OCI-LY3 (cell line): ENCODE results near the gene SLC22A3.

Source experiments
- H2AFZ ChIP-seq: fragments of 200-600, 300-600 bp; shearing (Covaris generic); 2 replicates; pipeline ENCODE4 v1.6.0; 2014; ENCODE audit warnings: antibody characterized with exemption, low read depth, low read length
- H3K27ac ChIP-seq: fragments of 200-600, 300-600 bp; sonication (generic); 2 replicates; pipeline ENCODE4 v1.5.1; 2014; ENCODE audit warnings: mild to moderate bottlenecking, low read length, moderate library complexity, mixed read lengths
- H3K27me3 ChIP-seq: fragments of 200-600, 300-600 bp; sonication (generic); 2 replicates; pipeline ENCODE4 v1.6.1; 2014; ENCODE audit warnings: low read depth, low read length, mixed read lengths
- H3K36me3 ChIP-seq: fragments of 200-600, 300-600 bp; sonication (generic); replicated peaks from 2 replicates; pipeline ENCODE3; 2014; ENCODE audit warnings: low read depth, low read length, mixed read lengths
- H3K4me1 ChIP-seq: fragments of 300-600, 200-600 bp; sonication (generic); 2 replicates; pipeline ENCODE4 v1.6.1; 2014; ENCODE audit warnings: low read length, mixed read lengths
- H3K4me2 ChIP-seq: fragments of 200-600, 300-600 bp; sonication (generic); 2 replicates; pipeline ENCODE4 v1.6.1; 2014; ENCODE audit warnings: low read length, mixed read lengths
- H3K4me3 ChIP-seq: fragments of 300-600, 200-600 bp; sonication (generic); 2 replicates; pipeline ENCODE4 v1.5.1; 2014; ENCODE audit warnings: antibody characterized with exemption, mild to moderate bottlenecking, low read length, moderate library complexity
- H3K79me2 ChIP-seq: fragments of 300-600, 200-600 bp; shearing (Covaris generic); 2 replicates; pipeline ENCODE4 v1.6.1; 2014; ENCODE audit warnings: mild to moderate bottlenecking, low read length, mixed read lengths
- H3K9ac ChIP-seq: fragments of 300-600, 200-600 bp; shearing (Covaris generic); 2 replicates; pipeline ENCODE4 v1.6.0; 2014; ENCODE audit warnings: mild to moderate bottlenecking, low read length, moderate library complexity
- H3K9me3 ChIP-seq: fragments of 200-600, 300-600 bp; shearing (Covaris generic); 2 replicates; pipeline ENCODE4 v1.6.1; 2014; ENCODE audit warnings: low read length, mixed read lengths; ENCODE audit not compliant: insufficient read depth
- H4K20me1 ChIP-seq: fragments of 200-600, 300-600 bp; sonication (generic); 2 replicates; pipeline ENCODE4 v1.6.1; 2016; ENCODE audit warnings: low read length, mixed read lengths; ENCODE audit not compliant: insufficient read depth
- EZH2phosphoT487 ChIP-seq: fragments of 200-600 bp; shearing (Covaris generic); IDR thresholded peaks from 2 replicates; pipeline ENCODE4 v1.6.1; 2018; ENCODE audit warnings: antibody characterized with exemption, mixed run types, low read depth
- TF ChIP-seq, protein P1 (sequence below): fragments of 200-600, 300-600 bp; sonication (generic); IDR thresholded peaks from 2 replicates; pipeline ENCODE4 v1.5.1; 2014; ENCODE audit warnings: antibody characterized with exemption, low read length, low read depth

Gene SLC22A3

DNA sequence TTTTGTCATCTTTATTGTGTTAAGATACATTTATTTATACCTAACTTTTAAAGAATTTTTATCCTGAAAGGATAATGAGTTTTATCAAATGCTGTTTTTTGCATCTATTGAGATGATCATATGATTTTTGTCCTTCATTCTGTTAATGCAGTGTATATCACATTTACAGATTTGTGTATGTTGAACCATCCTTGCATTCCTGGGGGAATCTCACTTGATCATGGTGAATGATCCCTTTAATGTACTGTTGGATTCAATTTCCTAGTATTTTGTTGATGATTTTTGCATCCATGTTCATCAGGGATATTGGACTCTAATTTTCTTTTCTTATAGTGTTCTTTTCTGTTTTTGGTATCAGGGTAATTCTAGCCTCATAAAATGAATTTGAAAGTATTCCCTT is 38.5 kb upstream of the SLC22A3 start:
- H4K20me1 ChIP-seq = no peaks in the 10 kb centered on the region
- H3K4me3 ChIP-seq = no peak overlapping the region
- H2AFZ ChIP-seq = no peak overlapping the region
- H3K4me2 ChIP-seq = no peak overlapping the region
- no peaks in the 10 kb centered on the region for H3K4me1 ChIP-seq
- no peak overlapping the region for H3K9ac ChIP-seq
- H3K36me3 ChIP-seq = no peaks in the 10 kb centered on the region
- TF ChIP-seq EZH2phosphoT487 = no peak
- TF ChIP-seq, protein P1, sequence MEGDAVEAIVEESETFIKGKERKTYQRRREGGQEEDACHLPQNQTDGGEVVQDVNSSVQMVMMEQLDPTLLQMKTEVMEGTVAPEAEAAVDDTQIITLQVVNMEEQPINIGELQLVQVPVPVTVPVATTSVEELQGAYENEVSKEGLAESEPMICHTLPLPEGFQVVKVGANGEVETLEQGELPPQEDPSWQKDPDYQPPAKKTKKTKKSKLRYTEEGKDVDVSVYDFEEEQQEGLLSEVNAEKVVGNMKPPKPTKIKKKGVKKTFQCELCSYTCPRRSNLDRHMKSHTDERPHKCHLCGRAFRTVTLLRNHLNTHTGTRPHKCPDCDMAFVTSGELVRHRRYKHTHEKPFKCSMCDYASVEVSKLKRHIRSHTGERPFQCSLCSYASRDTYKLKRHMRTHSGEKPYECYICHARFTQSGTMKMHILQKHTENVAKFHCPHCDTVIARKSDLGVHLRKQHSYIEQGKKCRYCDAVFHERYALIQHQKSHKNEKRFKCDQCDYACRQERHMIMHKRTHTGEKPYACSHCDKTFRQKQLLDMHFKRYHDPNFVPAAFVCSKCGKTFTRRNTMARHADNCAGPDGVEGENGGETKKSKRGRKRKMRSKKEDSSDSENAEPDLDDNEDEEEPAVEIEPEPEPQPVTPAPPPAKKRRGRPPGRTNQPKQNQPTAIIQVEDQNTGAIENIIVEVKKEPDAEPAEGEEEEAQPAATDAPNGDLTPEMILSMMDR = no peak
- no peak overlapping the region for H3K27ac ChIP-seq
- no peaks in the 10 kb centered on the region for H3K27me3 ChIP-seq
- no peaks in the 10 kb centered on the region for H3K79me2 ChIP-seq
- H3K9me3 ChIP-seq = peaks cover 5% of the 10 kb centered on the region; the same call in 1 of the 2 replicates

DNA sequence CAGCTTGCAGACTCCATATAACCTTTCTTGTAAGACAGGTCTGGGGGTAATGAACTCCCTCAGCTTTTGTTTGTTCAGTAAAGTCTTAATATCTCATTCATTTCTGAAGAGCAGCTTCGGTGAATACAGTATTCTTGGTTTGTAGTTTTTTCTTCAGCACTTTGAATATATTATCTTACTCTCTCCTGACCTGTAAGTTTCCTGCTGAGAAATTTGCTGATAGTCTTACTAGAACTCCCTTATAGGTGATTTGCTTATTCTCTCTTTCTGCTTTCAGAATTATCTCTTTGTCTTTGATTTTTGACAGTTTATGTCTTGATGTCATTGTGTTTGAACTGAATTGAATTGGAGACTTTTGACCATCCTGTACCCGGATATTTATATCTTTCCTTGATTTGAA is 35.3 kb upstream of the SLC22A3 start:
- H3K79me2 ChIP-seq = no peaks in the 10 kb centered on the region
- no peak overlapping the region for H3K4me2 ChIP-seq
- H3K4me1 ChIP-seq = no peaks in the 10 kb centered on the region
- no peaks in the 10 kb centered on the region for H3K36me3 ChIP-seq
- H3K27me3 ChIP-seq = no peaks in the 10 kb centered on the region
- no peak overlapping the region for H3K9ac ChIP-seq
- no peak overlapping the region for H3K4me3 ChIP-seq
- no peak overlapping the region for H3K27ac ChIP-seq
- H2AFZ ChIP-seq = no peak overlapping the region
- no peak for TF ChIP-seq EZH2phosphoT487
- TF ChIP-seq, protein P1 = no peak
- peaks cover 5% of the 10 kb centered on the region; the same call in 1 of the 2 replicates for H3K9me3 ChIP-seq
- no peaks in the 10 kb centered on the region for H4K20me1 ChIP-seq

DNA sequence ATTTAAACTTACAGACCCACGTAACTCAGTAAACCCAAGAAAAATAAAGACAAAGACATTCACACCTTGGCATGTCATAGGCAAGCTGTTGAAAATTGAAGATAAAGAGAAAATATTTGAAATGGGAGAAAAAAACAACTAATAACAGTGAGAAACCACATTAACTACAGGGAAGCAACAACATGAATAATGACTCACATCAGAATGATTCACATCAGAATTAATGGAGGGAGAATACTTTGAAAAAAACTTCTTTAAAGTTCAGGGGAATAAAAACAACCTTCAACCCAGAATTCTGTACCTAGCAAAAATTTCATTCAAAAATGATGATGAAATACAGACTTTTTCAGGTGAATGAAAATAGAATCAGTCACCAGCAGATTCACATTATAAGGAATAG is 32.9 kb upstream of the SLC22A3 start:
- Histone ChIP-seq H3K9ac (no peak overlapping the region), H3K4me2 (no peak overlapping the region), H2AFZ (no peak overlapping the region), H3K79me2 (no peaks in the 10 kb centered on the region), H3K27me3 (no peaks in the 10 kb centered on the region), H3K4me1 (no peaks in the 10 kb centered on the region), H4K20me1 (no peaks in the 10 kb centered on the region), H3K9me3 (peaks cover 5% of the 10 kb centered on the region; the same call in 1 of the 2 replicates), H3K27ac (no peak overlapping the region), H3K36me3 (no peaks in the 10 kb centered on the region), H3K4me3 (no peak overlapping the region)
- TF ChIP-seq EZH2phosphoT487 = no peak
- TF ChIP-seq, protein P1 = no peak

DNA sequence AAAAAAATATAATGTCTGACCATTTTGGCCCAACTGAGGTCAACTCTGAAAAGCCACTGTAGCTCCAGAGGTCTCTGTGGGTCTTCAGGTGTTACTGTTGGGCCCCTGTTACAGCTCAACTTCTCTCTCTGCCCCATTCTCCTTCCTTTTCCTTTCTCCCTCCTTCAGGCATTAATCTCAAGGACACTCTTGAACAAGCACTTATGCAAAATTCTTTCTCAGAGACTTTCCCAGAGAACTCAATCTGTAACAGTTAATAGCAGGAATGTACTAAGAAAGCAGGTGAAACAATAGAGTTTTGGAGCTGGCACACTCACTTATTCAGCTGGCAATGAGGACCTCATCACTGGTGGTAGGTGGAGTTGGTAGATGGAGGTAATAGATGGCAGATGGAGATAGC is 31.9 kb upstream of the SLC22A3 start:
- H2AFZ ChIP-seq = no peak overlapping the region
- H3K27ac ChIP-seq = no peak overlapping the region
- no peaks in the 10 kb centered on the region for H3K79me2 ChIP-seq
- no peaks in the 10 kb centered on the region for H3K4me1 ChIP-seq
- H3K4me3 ChIP-seq = no peak overlapping the region
- no peaks in the 10 kb centered on the region for H3K36me3 ChIP-seq
- H3K27me3 ChIP-seq = no peaks in the 10 kb centered on the region
- no peak overlapping the region for H3K9ac ChIP-seq
- H4K20me1 ChIP-seq = no peaks in the 10 kb centered on the region
- peaks cover 5% of the 10 kb centered on the region; the same call in 1 of the 2 replicates for H3K9me3 ChIP-seq
- TF ChIP-seq, protein P1 = no peak
- no peak for TF ChIP-seq EZH2phosphoT487
- no peak overlapping the region for H3K4me2 ChIP-seq
